ENCODE results near the gene PRDX2. TPM values are rescaled to one million over a fixed set of nuclear protein-coding genes. Genes with fewer than 3 reads are reported as not detected.

Gene PRDX2
- total RNA-seq, 1 donor from 2014 or later: 282 TPM

- intact Hi-C loops (cut with micrococcal nuclease): loop anchor here (2.0 kb wide), 1 partner anchor 22 kb away; the partner anchor contains the start of gene TRIR
Measured at GRCh38 chr19:12756150-12756883, 45.3 kb downstream of the PRDX2 start.

GRCh38 chr19:12754465-12755196 is 47.0 kb downstream of the PRDX2 start:
- intact Hi-C loops (cut with micrococcal nuclease): no loop called here

DNA sequence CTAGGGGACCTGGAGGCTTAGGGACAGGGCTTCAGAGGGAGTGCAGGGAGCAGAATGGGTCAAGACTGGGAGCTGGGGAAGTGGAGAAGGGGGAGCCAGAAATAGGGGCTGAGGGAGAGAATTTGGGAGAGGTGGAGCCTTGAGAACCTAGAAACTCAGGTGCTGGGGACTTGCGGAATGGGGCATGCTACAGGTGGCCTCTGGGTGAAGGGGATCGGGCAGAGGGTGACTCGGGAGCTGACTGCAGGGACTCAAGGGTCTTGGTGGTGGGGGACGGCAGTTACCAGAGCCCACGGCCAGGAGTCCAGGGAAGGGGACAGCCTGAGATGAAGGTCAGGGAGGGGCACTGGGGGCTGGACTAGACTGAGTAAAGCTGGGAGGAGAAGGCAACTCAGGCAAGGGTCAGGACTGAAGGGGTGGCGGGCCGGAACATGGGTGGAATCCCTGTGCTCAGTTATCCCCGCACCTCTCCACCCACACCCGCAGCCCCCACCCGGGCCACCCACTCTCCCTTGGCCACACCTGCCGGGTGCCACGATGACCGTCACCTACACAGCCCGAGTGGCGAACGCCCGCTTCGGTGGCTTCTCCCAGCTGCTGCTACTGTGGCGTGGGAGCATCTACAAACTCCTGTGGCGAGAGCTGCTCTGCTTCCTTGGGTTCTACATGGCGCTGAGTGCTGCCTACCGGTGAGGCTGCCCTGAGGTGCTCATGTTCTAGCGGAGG is 49.4 kb downstream of the PRDX2 start:
- intact Hi-C loops (cut with micrococcal nuclease): no loop called here

- intact Hi-C loops (cut with micrococcal nuclease): no loop called here
Measured at GRCh38 chr19:12751635-12752034, 50.0 kb downstream of the PRDX2 start, which contains the start of gene BEST2. BEST2 (plus strand) TSS chr19:12751791; CDS start chr19:12752593, 802 bp downstream.

- intact Hi-C loops (cut with micrococcal nuclease): no loop called here
Measured at GRCh38 chr19:12750851-12751250, 50.7 kb downstream of the PRDX2 start.

DNA sequence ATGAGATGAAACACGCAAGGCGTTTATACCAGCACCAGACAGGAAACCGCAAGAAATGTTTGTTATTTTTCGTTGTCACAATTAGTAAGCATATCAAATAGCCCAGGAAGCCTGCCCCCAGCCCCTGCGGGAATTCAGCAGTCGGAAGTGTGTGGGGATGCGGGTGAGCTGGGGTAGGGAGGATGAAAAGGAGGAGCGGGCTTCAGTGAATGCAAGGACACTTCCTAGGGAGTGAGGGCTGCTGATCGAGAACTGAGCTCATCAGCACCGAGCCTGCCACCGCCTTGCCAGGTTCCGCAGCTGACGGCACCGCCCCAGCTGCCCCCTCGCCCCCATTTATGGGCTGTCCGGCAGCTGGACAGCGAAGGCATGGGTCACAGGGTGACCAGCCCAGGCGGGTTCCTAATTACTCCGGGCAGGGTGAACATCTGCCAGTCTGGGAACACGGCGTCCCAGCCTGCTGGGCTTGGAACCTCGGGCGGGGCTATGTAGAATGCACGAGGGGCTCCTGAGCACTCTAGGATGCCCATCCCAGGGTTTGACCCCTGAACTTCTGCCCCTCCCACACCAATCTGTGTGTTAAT is 51.6 kb downstream of the PRDX2 start:
- intact Hi-C loops (cut with micrococcal nuclease): no loop called here

- intact Hi-C loops (cut with micrococcal nuclease): no loop called here
Measured at GRCh38 chr19:12748489-12748888, 53.1 kb downstream of the PRDX2 start.

Other genes starting within 250 kb of the PRDX2 start
- 13.2 TPM in 2 replicates for gene ZNF490, start 191.0 kb downstream of the PRDX2 start, total RNA-seq
- 30.6 and 34.4 TPM in 2 replicates for gene ZNF791, start 190.9 kb downstream of the PRDX2 start, total RNA-seq
- gene MAN2B1, start 135.1 kb downstream of the PRDX2 start, total RNA-seq: 120 and 134 TPM in 2 replicates
- 18.4 and 18.6 TPM in 2 replicates for gene WDR83, start 135.0 kb downstream of the PRDX2 start, total RNA-seq
- 94.8 and 101 TPM in 2 replicates for gene DHPS, start 119.9 kb downstream of the PRDX2 start, total RNA-seq
- not detected in 2 replicates for gene GNG14, start 113.8 kb downstream of the PRDX2 start, total RNA-seq
- gene FBXW9, start 105.2 kb downstream of the PRDX2 start, total RNA-seq: 6.2 and 6.8 TPM in 2 replicates
- gene TNPO2, start 77.9 kb downstream of the PRDX2 start, total RNA-seq: 82.2 and 84.3 TPM in 2 replicates
- 176 and 181 TPM in 2 replicates for gene TRIR, start 67.1 kb downstream of the PRDX2 start, total RNA-seq
- 61.5 and 68.5 TPM in 2 replicates for gene GET3, start 64.3 kb downstream of the PRDX2 start, total RNA-seq
- gene BEST2, start 50.0 kb downstream of the PRDX2 start, total RNA-seq: not detected in 2 replicates
- gene HOOK2, start 26.2 kb downstream of the PRDX2 start, total RNA-seq: 12.0 and 14.6 TPM in 2 replicates
- 101 and 105 TPM in 2 replicates for gene JUNB, start 10.3 kb downstream of the PRDX2 start, total RNA-seq
- gene THSD8, start 269 bp upstream of the PRDX2 start, total RNA-seq: 26.6 and 29.4 TPM in 2 replicates
- gene RNASEH2A, start 4.8 kb upstream of the PRDX2 start, total RNA-seq: 33.9 and 35.1 TPM in 2 replicates
- not detected in 2 replicates for gene RTBDN, start 32.8 kb upstream of the PRDX2 start, total RNA-seq
- 0.73 and 1.0 TPM in 2 replicates for gene MAST1, start 36.7 kb upstream of the PRDX2 start, total RNA-seq
- gene DNASE2, start 79.6 kb upstream of the PRDX2 start, total RNA-seq: 22.6 and 22.7 TPM in 2 replicates
- 0.11 and 0.32 TPM in 2 replicates for gene KLF1, start 85.4 kb upstream of the PRDX2 start, total RNA-seq
- gene GCDH, start 89.4 kb upstream of the PRDX2 start, total RNA-seq: 40.9 and 43.2 TPM in 2 replicates
- gene SYCE2, start 117.5 kb upstream of the PRDX2 start, total RNA-seq: 2.5 and 3.8 TPM in 2 replicates
- gene FARSA, start 131.9 kb upstream of the PRDX2 start, total RNA-seq: 100 TPM in 2 replicates
- 1,104 and 1,112 TPM in 2 replicates for gene CALR, start 136.8 kb upstream of the PRDX2 start, total RNA-seq
- gene RAD23A, start 144.1 kb upstream of the PRDX2 start, total RNA-seq: 115 and 119 TPM in 2 replicates
- gene GADD45GIP1, start 155.4 kb upstream of the PRDX2 start, total RNA-seq: 17.6 and 19.6 TPM in 2 replicates
- gene DAND5, start 167.8 kb upstream of the PRDX2 start, total RNA-seq: not detected in 2 replicates
- gene NFIX, start 193.7 kb upstream of the PRDX2 start, total RNA-seq: 0.91 and 1.3 TPM in 2 replicates

Measured in T-helper 2 cell treated with Interferon-gamma antibody and Interleukin-4, amounts not matched to agents 100 ng/mL and 5 ng/mL, for 36 hours (primary cell).